SK-N-DZ (cell line): ENCODE data around the gene FEZF2. TPM values are rescaled to one million over a fixed set of nuclear protein-coding genes. Genes with fewer than 3 reads are reported as not detected.

Source experiments
- DNase-seq: peaks from one replicate; pipeline ENCODE4 v3.0.0-alpha.2; 2015; ENCODE audit warnings: low spot score
- polyA plus RNA-seq, 2 experiments: library from polyadenylated mRNA; depleted of rRNA; stranded (reverse); fragments of >200 nt; gene quantifications; 2 replicates each; pipeline ENCODE4 v1.2.3, GENCODE V29; 2014

Gene FEZF2
- not detected in 2 replicates for polyA plus RNA-seq (2014; cell fraction: cytosol; rRNA removed)
- not detected in 2 replicates for polyA plus RNA-seq (2014; cell fraction: nucleus; rRNA removed)

DNA sequence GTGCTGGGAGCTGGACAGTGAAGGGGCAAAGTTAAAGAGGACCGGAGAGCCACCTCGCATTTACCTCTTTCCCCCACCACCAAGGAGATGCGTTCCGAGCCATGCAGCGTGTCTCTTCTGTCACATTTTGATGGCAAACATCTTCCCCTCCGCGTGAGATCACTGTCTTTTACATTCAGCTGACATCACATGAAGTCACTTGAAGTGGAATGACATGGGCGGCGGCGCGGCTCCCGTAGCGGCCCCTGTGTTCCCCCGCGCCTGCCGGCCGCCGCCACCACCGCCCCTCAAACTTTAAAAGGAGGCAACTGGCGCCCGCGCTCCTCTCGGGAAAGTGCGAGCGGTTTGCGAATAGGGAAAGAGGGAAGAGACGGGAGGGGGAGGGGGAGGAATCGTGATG lies at the start of gene FEZF2:
Gene FEZF2, minus strand, starts transcription at position 336 of the 400 bp plus-strand sequence. CDS start 682 bp downstream, outside the sequence.
- no peak for DNase-seq

DNA sequence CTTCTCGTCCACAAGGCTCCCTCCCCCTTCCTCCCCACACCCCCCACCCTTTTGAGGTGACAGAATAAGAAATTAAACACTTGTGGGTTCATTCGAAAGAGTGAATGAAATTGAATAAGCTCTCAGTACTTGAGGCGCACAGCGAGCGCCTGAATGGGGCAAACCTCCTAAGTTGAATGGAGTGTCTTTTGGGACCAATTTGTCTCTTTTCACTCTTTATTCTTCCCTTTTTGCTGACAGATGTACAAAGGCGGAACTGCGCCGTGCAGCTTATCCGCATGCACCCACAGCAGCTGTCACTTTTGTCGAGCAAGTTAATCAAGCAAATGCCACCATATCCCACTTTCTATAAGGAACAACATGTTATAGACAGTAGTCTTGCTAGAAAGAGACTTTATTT lies 47.9 kb upstream of the FEZF2 start:
- DNase-seq, result no peak

DNA sequence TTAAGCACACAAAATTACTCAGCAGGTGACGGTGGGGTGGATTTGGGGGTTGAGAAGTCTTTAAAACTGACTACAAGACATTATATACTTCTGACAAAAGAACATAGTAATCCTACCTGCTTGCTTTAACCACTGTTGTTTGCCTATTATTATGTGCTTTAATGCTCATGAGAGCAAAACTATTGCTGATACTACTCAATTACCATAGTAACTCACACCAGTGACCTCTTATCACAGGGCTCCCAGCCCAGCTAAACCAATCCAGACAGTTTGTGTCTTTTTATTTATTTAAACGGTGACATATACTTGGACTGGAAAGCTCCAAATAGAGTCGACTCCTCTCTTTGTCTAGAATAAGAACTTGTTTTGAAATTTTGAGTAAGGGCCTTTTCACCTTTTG lies 42.8 kb upstream of the FEZF2 start:
- no peak for DNase-seq

GRCh38 chr3:62415312-62415801 lies 42.0 kb upstream of the FEZF2 start:
- no peak for DNase-seq

GRCh38 chr3:62414786-62415185 lies 41.4 kb upstream of the FEZF2 start:
- DNase-seq, result no peak

DNA sequence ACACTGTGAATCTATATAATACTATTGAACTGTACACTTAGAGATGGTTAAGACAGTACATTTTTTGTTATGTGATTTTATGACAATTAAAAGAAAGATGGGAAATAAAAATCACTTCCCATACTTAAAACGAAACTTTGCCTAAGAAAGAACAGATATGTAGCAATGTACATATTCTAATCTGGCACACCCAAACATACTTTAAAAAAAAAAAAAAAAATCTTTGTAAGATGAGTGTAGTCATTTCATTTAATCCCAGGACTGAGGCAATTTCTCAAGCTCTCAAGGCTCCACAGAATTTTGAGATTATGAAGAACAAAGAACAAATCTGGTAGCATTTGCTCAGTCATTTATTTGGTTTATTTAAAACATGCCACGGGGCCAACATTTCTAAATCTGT lies 40.3 kb upstream of the FEZF2 start:
- DNase-seq, result no peak

DNA sequence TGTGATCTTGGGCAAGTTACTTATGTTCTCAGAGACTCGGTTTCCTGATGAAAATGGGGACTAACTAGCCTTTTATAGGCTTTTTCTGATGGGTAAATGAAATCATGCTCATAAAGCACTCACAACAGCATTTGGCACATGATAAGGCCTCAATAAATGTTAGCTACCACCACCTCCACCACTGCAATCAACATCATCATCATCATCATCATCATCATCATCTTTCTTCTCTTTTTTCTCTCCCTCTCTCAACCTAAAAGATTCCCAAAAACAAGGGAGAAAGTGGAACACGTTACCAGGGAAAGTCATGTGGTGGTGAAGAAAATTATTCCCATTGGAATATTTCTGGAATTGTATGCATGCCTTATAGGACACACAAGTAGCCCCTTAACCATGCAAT lies 33.6 kb upstream of the FEZF2 start:
- DNase-seq, result no peak

GRCh38 chr3:62405566-62405965 lies 32.2 kb upstream of the FEZF2 start:
- no peak for DNase-seq

DNA sequence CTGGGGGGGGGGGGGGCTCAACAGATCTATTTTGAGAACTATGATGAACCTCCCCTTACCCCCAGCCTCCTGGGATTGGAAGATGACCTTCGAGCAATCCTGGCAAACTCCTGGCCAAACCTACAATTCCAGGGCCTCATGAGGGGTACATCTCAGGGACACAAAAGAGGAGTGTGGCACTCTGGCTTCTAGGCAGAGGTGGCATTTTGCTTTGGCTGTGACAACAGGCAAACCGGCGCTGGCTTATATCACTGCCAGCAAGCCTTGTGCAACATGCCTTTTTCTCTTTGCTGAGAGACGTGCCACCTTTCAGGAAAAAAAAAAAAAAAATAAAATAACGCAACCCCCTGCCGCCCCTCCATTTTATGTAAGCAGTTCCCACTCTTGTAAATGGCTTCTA lies 31.8 kb upstream of the FEZF2 start:
- DNase-seq, result no peak

GRCh38 chr3:62404321-62404720 lies 31.0 kb upstream of the FEZF2 start:
- DNase-seq, result no peak

GRCh38 chr3:62403765-62404164 lies 30.4 kb upstream of the FEZF2 start:
- no peak for DNase-seq

DNA sequence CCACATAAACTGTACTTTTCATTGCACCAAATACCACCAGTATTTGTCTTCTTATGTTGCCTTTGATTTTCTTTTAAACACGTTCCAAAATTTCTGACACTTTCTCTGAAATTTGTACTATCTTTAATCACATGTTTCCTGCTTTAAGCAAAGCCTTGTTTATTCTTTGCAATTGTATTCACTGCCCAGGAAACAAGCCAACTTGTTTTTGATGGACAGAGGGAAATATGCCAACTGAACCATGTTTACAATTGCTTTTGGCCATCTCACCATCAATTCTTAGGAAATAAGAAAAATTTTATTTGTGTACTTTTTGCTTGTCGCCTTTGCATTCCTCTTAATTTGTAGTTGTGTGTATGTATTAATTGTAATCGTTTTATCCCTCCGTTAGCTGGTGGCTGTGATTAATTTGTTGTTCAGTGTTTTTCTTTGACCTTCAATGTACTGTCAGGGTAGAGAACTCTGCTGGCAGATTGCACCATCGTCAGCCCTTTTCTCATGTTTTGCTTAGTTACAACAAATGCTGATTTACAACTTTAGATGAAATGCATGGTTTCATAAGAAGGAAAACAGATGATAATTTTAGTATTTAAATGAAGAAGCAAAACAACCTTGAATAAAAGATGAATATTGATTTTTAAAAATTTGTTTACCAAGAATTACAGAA lies 19.4 kb upstream of the FEZF2 start:
- no peak for DNase-seq

GRCh38 chr3:62387251-62387650 lies 13.9 kb upstream of the FEZF2 start:
- no peak for DNase-seq

- DNase-seq, result no peak
Measured at GRCh38 chr3:62379321-62379798, 6.0 kb upstream of the FEZF2 start.

DNA sequence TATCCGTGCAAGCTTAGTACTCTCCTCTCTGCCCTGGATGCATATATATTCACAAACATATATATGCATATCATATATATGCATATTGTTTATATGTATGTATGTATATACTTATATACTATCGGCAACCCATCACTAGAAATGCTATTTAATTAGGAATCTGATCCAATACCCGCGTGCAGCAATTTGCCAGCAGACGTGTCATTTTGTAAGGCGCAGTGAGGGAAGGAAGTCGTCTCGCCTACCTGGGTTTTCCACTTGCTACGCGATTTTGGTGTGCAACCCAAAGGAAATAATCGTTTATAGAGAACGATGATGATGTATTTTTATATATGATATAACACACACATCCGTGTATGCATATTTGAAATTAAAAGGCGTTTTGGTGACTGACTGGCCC lies 5.6 kb upstream of the FEZF2 start:
- no peak for DNase-seq

GRCh38 chr3:62378311-62378789 lies 5.0 kb upstream of the FEZF2 start:
- no peak for DNase-seq

DNA sequence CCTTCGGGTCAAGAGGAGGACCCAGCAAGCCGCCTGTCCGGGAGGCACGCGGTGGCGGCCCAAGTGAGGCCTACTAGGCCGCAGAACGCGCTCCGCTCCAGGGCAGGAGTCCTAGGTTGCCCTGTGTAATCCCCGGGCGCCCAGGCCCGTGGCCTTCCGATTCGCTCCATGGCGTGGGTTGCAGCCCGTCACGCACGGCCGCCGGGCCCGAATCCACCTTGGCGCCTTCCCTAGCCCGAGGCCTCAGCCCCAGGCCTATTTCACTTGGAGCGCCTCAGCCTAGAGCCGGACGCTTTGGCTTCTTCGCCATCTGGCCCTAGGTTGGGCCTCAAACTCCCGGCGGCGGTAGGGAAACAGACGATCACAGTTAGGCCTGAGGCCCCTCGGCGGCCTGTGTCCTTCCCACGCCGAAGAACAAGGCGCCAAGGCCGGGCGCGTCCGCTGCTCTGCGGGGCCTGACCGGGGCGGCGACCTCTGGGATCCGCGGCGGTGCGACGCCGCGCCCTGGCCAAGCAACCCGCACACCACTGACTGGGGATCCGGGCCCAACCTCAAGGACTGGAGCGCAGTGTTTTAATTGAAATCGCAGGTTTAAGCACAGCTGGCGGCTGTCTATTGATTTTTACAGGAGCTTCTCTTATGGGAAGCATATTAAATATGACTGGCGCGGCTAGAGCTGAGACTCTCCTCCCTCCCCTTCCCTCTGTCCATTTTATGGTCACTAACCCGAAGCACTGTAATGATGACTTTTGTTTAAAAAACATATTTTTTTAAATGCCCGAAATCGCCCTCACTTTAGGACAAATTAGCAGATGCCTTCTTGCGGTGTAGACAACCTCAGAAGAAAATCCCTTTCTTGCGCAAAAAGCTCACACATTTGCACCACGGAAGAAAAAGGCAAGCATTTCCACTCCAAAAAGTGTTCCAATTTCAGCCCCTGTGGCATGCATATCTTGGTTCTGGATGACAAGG lies 3.8 kb upstream of the FEZF2 start:
- no peak for DNase-seq

DNA sequence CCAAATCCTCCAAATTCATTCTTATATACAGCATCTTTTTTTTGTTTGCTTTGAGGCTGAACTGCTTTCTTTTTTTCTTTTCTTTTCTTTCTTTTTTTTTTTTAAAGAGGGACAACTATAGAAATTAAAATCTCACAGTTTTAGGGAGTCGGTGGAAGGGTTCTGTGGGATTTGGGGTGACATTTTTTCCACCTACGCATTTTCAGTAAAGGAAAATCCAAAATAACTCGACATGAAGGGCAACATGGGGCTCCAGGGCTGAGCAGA lies 3.0 kb upstream of the FEZF2 start:
- DNase-seq, result no peak

GRCh38 chr3:62375655-62376453 lies 2.5 kb upstream of the FEZF2 start:
- no peak for DNase-seq

DNA sequence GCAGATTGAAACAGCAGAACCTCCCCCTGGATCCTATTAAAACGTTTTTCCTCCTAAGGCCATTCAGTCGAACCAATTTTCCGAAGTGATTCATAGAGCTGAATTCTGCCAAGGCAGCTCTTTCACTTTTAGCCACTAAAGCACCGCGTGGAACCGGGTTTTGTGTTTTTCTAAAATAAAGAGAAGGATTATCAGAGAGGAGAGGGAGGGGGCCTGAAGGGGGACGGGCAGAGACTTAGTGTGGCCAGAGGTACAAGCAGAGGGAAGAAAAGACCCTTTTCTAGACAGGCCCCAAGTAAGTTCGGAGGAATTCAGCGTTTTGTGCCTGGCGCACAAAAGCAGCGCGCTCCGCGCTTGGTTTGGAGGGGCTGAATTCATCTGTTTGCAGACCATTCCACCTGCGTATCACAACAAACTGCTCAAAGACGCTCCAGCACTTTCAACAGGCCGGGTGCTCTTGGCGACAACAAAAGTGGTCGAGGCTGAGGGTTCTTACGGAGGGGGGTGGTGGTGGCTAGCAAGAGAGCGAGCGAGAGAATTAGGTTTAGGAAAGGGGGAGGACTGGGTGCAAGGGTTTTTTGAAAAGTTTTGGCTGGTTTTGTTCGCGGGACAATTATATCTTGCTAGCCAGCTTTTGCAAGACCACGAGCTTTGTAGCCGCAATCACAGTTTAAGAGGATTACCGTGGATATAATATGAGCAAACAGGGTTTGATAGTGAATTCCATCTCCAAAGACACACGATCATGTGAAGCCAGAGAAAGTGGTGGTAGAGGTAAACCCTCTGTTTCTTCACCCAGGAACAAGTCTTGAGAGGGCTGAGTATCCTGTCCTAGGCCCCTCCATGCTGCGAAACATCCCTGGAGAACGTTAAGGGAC lies 1.2 kb upstream of the FEZF2 start:
- DNase-seq, result no peak
